K562 (cell line): Measurements from ENCODE around the gene RING1. TPM values are rescaled to one million over a fixed set of nuclear protein-coding genes. Genes with fewer than 3 reads are reported as not detected.
A peak's percentile ranks its signal among the peaks of the same experiment; 100 is the strongest.

Source experiments
- ATF3 ChIP-seq, 2 experiments: fragments of 450-650 bp in 1 of 2; sonication (generic) in 1 of 2; formaldehyde crosslinking in 1 of 2; IDR thresholded peaks in 1 of 2; conservative IDR thresholded peaks in 1 of 2; 2 replicates each; pipeline versions ENCODE4 v1.6.1 to v1.8.1; 2016 to 2023; ENCODE audit warnings: mild to moderate bottlenecking in 2 of 2, moderate library complexity in 2 of 2, inconsistent platforms in 1 of 2, missing genetic modification reagents in 1 of 2
- BCLAF1 ChIP-seq, 2 experiments: fragments of 450-650 bp in 1 of 2; IDR thresholded peaks; 2 replicates each; pipeline ENCODE4 v1.6.1; 2011 to 2017; ENCODE audit warnings: low read depth in 2 of 2, antibody characterized with exemption in 1 of 2, borderline replicate concordance in 1 of 2, low read length in 1 of 2, mild to moderate bottlenecking in 1 of 2, mixed read lengths in 1 of 2; ENCODE audit not compliant: control insufficient read depth in 1 of 2
- CREBBP ChIP-seq: IDR thresholded peaks from one replicate; pipeline ENCODE4 v1.6.1; 2012; ENCODE audit warnings: low read depth, mild to moderate bottlenecking, control low read depth, inconsistent platforms, low read length
- ELF1 ChIP-seq: fragments of 200-800 bp; sonication (Bioruptor generic); IDR thresholded peaks from 2 replicates; pipeline ENCODE4 v1.6.1; 2016; ENCODE audit warnings: missing genetic modification characterization, missing compliant biosample characterization
- ERF ChIP-seq: fragments of 450-650 bp; formaldehyde crosslinking; IDR thresholded peaks from 2 replicates; pipeline ENCODE4 v1.4.0; 2020; ENCODE audit warnings: mild to moderate bottlenecking, mixed read lengths
- FOXK1 ChIP-seq: sonication (generic); formaldehyde crosslinking; IDR thresholded peaks from 2 replicates; pipeline ENCODE4 v1.8.0; 2022; ENCODE audit warnings: missing genetic modification reagents, mild to moderate bottlenecking, borderline replicate concordance
- FOXP4 ChIP-seq: sonication (generic); formaldehyde crosslinking; IDR thresholded peaks from 2 replicates; pipeline ENCODE4 v1.8.0; 2022; ENCODE audit warnings: mild to moderate bottlenecking, missing genetic modification reagents, borderline replicate concordance
- GATAD2B ChIP-seq: fragments of 450-650 bp; IDR thresholded peaks from 2 replicates; pipeline ENCODE4 v1.6.1; 2017; ENCODE audit warnings: mild to moderate bottlenecking, borderline replicate concordance
- LARP7 ChIP-seq: fragments of 450-650 bp; IDR thresholded peaks from 2 replicates; pipeline ENCODE4 v1.6.1; 2016
- MEF2A ChIP-seq: IDR thresholded peaks from 2 replicates; pipeline ENCODE4 v1.6.1; 2011; ENCODE audit warnings: low read depth, mild to moderate bottlenecking, low read length, moderate library complexity; ENCODE audit not compliant: control insufficient read depth
- MTA1 ChIP-seq: fragments of 450-650 bp; IDR thresholded peaks from 2 replicates; pipeline ENCODE4 v1.6.1; 2017; ENCODE audit warnings: borderline replicate concordance
- NEUROD1 ChIP-seq: fragments of 150-350 bp; IDR thresholded peaks from 2 replicates; pipeline ENCODE4 v1.6.1; 2014; ENCODE audit warnings: borderline replicate concordance, low read length, low read depth; ENCODE audit not compliant: partially characterized antibody
- PHB2 ChIP-seq: fragments of 450-650 bp; IDR thresholded peaks from 2 replicates; pipeline ENCODE4 v1.6.1; 2017; ENCODE audit warnings: low read depth
- PTRF ChIP-seq: fragments of 450-650 bp; IDR thresholded peaks from 2 replicates; pipeline ENCODE4 v1.6.1; 2016; ENCODE audit warnings: mild to moderate bottlenecking, missing genetic modification characterization, missing compliant biosample characterization
- SRF ChIP-seq, 2 experiments: fragments of 250-450, 450-650 bp in 1 of 2; sonication (Bioruptor Pico) in 1 of 2; sonication (generic) in 1 of 2; formaldehyde crosslinking; IDR thresholded peaks; 2 replicates each; pipeline versions ENCODE4 v1.5.0 to v1.5.1; 2020 to 2022; ENCODE audit warnings: mild to moderate bottlenecking in 1 of 2, missing genetic modification reagents in 1 of 2
- ZBTB9 ChIP-seq: fragments of 450-650 bp; formaldehyde crosslinking; IDR thresholded peaks from 2 replicates; pipeline ENCODE4 v1.4.0; 2020; ENCODE audit warnings: mild to moderate bottlenecking, moderate library complexity
- ZKSCAN3 ChIP-seq: fragments of 250-450 bp; sonication (Bioruptor Pico); IDR thresholded peaks from 2 replicates; pipeline ENCODE4 v1.4.0; 2020
- ZNF175 ChIP-seq: fragments of 200-800 bp; sonication (Bioruptor generic); IDR thresholded peaks from 2 replicates; pipeline ENCODE4 v1.6.1; 2016; ENCODE audit warnings: low read depth, mild to moderate bottlenecking, missing genetic modification characterization, missing compliant biosample characterization
- ZNF354B ChIP-seq: fragments of 250-450 bp; sonication (Bioruptor Pico); IDR thresholded peaks from 2 replicates; pipeline ENCODE4 v1.4.0; 2020
- polyA plus RNA-seq, 8 experiments: library from polyadenylated mRNA; depleted of rRNA in 4 of 8; stranded (reverse) in 5 of 8; unstranded in 3 of 8; fragments of >200 nt; fragmentation: Nextera tagmentation in 2 of 8; fragmentation: Illumina TruSeq in 1 of 8; extraction: Ambion mirVana in 2 of 8; extraction: Trizol in 1 of 8; gene quantifications; 2 replicates each; pipeline versions ENCODE4 v1.2.1 to v1.2.3, GENCODE V29; 2011 to 2014; ENCODE audit warnings: inconsistent platforms in 1 of 8, missing spikeins in 1 of 8
- total RNA-seq, 7 experiments: library from RNA; depleted of rRNA in 6 of 7; stranded (reverse); fragments of >200 nt in 6 of 7; fragmentation: Illumina TruSeq in 2 of 7; extraction: Trizol in 2 of 7; gene quantifications; 2 replicates each; pipeline versions ENCODE4 v1.2.1 to v1.2.3, GENCODE V29; 2011 to 2021; ENCODE audit warnings: low replicate concordance in 1 of 7

The RING1 gene
- total and polyA plus RNA-seq, 9 of the 15 experiments (the other 6 are each of a cell fraction or from before 2014, with no cell fraction given), result 4.2 to 59.1 (median 36.9) TPM

- peak in 1 of 2 experiments; percentile 74; a peak in 1 of 4 replicates for TF ChIP-seq SRF (CRISPR knock-in tag; IDR thresholded peaks at IDR 0.05)
- TF ChIP-seq ZNF354B (CRISPR knock-in tag), result no peak
- no peak for TF ChIP-seq CREBBP
- no peak for TF ChIP-seq ATF3 (IDR thresholded peaks at IDR 0.05)
- no peak for TF ChIP-seq ATF3 (CRISPR knock-in tag; conservative IDR thresholded peaks at IDR 0.05)
- TF ChIP-seq PHB2, result no peak
- no peak for TF ChIP-seq ELF1
- TF ChIP-seq FOXP4, result no peak
- peak; percentile 33 for TF ChIP-seq NEUROD1
- TF ChIP-seq ZKSCAN3 (CRISPR knock-in tag), result no peak
- no peak for TF ChIP-seq GATAD2B
- no peak for TF ChIP-seq ERF (CRISPR knock-in tag)
- no peak for TF ChIP-seq MTA1
- TF ChIP-seq FOXK1, result 0 out of 2 replicates have a peak, but pooled peaks have one; percentile 22
- 0 out of 2 replicates have a peak, but pooled peaks have one; percentile 26 for TF ChIP-seq ZNF175 (CRISPR knock-in tag)
- TF ChIP-seq LARP7, result no peak
- no peak for TF ChIP-seq MEF2A
- TF ChIP-seq BCLAF1 (IDR thresholded peaks at IDR 0.05; ENCODE audit: borderline replicate concordance in 1 of 2, control insufficient read depth in 1 of 2, low read depth in 2 of 2, low read length in 1 of 2), result no peak
- TF ChIP-seq PTRF (tag), result no peak
- peak; percentile 53; the same call in 1 of the 2 replicates for TF ChIP-seq ZBTB9
Measured at GRCh38 chr6:33161354-33162331, 46.7 kb upstream of the RING1 start (continued).
